Measurements from ENCODE around the gene CRYBA2. TPM values are rescaled to one million over a fixed set of nuclear protein-coding genes. Genes with fewer than 3 reads are reported as not detected.

The CRYBA2 gene
- total RNA-seq, 2 experiments from 2014 or later, result not detected

DNA sequence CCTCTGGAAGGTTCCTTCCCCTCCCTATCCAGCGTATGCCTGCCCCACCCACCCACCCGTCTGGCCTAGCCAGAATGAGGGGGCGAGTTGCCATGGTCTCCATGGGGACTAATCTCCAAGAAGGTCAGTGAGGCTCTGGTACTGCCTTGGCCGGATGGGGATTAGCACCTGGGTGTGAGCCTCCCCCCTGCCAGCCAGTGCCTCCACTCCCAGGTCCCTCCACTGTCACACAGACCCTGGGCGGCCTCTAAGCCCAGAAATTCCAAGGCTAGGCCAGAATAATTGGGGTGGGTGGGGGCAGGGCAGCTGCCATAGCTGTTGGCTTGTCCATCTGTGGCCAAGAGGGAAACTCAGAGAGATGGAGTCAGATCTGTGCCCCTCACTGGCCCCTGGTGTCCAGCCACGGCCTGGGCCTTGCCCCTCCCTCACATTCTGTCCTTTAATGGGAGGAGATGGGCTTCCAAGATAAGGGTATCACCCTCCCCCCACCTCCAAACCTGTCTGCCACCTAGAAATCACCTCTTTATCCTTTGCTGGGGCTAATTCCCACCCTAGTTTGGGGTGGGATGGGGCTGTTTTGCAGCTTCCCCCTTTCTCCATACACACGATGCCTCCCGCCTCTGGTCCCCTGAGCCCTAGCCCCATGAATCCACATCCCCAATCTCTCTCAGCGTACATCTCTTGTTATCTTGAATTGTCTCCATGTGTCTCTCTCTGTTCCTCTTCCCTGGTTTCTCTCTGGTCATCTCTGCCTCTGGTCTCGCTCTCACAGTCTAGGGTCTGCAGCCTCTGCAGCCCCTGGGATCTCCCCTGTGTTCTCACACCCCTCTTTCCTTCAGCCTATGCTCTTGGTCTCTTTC lies 6.0 kb upstream of the CRYBA2 start:
- Histone ChIP-seq H3K4me3 (ENCODE audit: low read depth, low read length, poor library complexity, severe bottlenecking) (no peak overlapping the region), H3K79me2 (ENCODE audit: insufficient read depth, low read depth, low read length) (no peaks in the 10 kb centered on the region), H4K20me1 (ENCODE audit: insufficient read depth, low read length) (no peaks in the 10 kb centered on the region), H3K9me2 (ENCODE audit: insufficient read depth, low read length) (no peaks in the 10 kb centered on the region), H2AFZ (ENCODE audit: low read length) (no peak overlapping the region), H3K36me3 (ENCODE audit: insufficient read depth, low read length) (no peaks in the 10 kb centered on the region), H3K27ac (ENCODE audit: low read depth, low read length, poor library complexity, severe bottlenecking) (no peak overlapping the region), H3K9me3 (ENCODE audit: low read length) (no peaks in the 10 kb centered on the region), H3K4me2 (ENCODE audit: low read length) (no peak overlapping the region), H3K4me1 (ENCODE audit: insufficient read depth, low read length, poor library complexity, severe bottlenecking) (no peaks in the 10 kb centered on the region)
- TF ChIP-seq EZH2phosphoT487 (IDR thresholded peaks at IDR 0.05; ENCODE audit: borderline replicate concordance, low read depth, low read length), result no peak
- TF ChIP-seq, protein P1, sequence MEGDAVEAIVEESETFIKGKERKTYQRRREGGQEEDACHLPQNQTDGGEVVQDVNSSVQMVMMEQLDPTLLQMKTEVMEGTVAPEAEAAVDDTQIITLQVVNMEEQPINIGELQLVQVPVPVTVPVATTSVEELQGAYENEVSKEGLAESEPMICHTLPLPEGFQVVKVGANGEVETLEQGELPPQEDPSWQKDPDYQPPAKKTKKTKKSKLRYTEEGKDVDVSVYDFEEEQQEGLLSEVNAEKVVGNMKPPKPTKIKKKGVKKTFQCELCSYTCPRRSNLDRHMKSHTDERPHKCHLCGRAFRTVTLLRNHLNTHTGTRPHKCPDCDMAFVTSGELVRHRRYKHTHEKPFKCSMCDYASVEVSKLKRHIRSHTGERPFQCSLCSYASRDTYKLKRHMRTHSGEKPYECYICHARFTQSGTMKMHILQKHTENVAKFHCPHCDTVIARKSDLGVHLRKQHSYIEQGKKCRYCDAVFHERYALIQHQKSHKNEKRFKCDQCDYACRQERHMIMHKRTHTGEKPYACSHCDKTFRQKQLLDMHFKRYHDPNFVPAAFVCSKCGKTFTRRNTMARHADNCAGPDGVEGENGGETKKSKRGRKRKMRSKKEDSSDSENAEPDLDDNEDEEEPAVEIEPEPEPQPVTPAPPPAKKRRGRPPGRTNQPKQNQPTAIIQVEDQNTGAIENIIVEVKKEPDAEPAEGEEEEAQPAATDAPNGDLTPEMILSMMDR (conservative IDR thresholded peaks at IDR 0.05; ENCODE audit: low read length), result no peak
- no TSS peak for BruUV-seq (replicated peaks)
- POLR2A ChIA-PET, result no interaction called here
- intact Hi-C loops (cut with micrococcal nuclease; ENCODE audit: unreplicated experiment), result loop anchor here (5.0 kb wide), 1 partner anchor 147 kb away; no protein-coding TSS in a partner anchor
- DNase-seq (ENCODE audit: low spot score), result no peak
- CTCF ChIA-PET (ENCODE audit: unreplicated experiment), result no interaction called here

DNA sequence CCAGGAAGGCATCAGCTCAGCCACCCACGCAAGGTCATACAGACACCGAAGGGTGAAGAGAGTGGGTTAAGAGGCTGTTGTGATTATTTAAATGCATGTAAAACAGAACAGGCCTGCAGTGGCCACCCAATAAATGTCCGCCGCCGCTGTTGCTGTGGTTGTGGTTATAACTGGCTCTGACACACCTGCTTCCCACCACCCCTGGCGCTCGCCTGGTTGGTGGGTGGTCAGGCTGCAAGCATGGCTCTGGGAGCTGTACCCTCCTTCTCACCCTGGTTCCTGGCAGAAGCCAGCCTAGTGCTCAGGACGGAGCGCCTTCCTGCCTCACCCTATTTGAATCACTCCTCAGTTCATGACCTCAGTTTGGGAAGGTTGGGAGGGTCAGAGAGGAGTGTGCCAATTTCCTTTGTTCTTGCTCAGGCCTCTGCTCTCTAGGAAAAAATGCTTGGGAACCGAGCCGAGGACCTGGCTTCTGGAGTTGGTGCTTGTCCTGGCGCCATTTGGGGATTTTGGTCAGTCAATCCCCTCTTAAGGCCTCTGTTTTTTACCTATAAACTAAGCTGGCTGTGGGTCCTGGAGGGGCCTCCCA lies 5.3 kb upstream of the CRYBA2 start:
- ChIA-PET CTCF (ENCODE audit: unreplicated experiment) (no interaction called here), POLR2A (no interaction called here)
- no TSS peak for BruUV-seq (replicated peaks)
- Histone ChIP-seq H3K36me3 (ENCODE audit: insufficient read depth, low read length) (no peaks in the 10 kb centered on the region), H3K4me3 (ENCODE audit: low read depth, low read length, poor library complexity, severe bottlenecking) (no peak overlapping the region), H3K4me1 (ENCODE audit: insufficient read depth, low read length, poor library complexity, severe bottlenecking) (no peaks in the 10 kb centered on the region), H3K79me2 (ENCODE audit: insufficient read depth, low read depth, low read length) (no peaks in the 10 kb centered on the region), H3K4me2 (ENCODE audit: low read length) (no peak overlapping the region), H2AFZ (ENCODE audit: low read length) (no peak overlapping the region), H4K20me1 (ENCODE audit: insufficient read depth, low read length) (no peaks in the 10 kb centered on the region), H3K27ac (ENCODE audit: low read depth, low read length, poor library complexity, severe bottlenecking) (no peak overlapping the region), H3K9me3 (ENCODE audit: low read length) (no peaks in the 10 kb centered on the region), H3K9me2 (ENCODE audit: insufficient read depth, low read length) (no peaks in the 10 kb centered on the region)
- intact Hi-C loops (cut with micrococcal nuclease; ENCODE audit: unreplicated experiment), result loop anchor here (5.0 kb wide), 1 partner anchor 146 kb away; no protein-coding TSS in a partner anchor
- DNase-seq (ENCODE audit: low spot score), result no peak
- TF ChIP-seq, protein P1 (conservative IDR thresholded peaks at IDR 0.05; ENCODE audit: low read length), result no peak
- no peak for TF ChIP-seq EZH2phosphoT487 (IDR thresholded peaks at IDR 0.05; ENCODE audit: borderline replicate concordance, low read depth, low read length)

DNA sequence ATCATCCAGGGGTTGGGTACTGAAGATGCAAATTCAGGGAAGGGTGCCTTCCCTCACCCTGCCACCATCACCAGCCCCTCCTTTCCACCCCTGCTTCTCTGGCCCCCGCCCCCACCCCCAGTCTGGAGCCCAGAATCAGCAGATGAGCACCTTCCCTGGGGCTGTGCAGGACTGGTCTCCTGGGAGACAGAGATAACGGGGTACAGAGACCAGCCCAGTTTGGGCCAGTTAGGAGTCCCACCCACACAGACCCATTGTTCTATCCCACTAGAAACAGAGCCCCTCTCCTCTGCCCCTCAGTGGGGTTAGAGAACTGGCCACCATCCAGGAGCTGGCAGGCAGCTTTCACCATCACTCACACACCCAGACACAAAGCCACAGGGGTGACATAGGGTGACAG lies 4.5 kb upstream of the CRYBA2 start:
- intact Hi-C loops (cut with micrococcal nuclease; ENCODE audit: unreplicated experiment), result loop anchor here (5.0 kb wide), 1 partner anchor 145 kb away; no protein-coding TSS in a partner anchor

More for the DNA sequence above, 4.5 kb upstream of the CRYBA2 start:
- Histone ChIP-seq H4K20me1 (ENCODE audit: insufficient read depth, low read length) (no peaks in the 10 kb centered on the region), H3K4me2 (ENCODE audit: low read length) (no peak overlapping the region), H2AFZ (ENCODE audit: low read length) (no peak overlapping the region), H3K27ac (ENCODE audit: low read depth, low read length, poor library complexity, severe bottlenecking) (no peak overlapping the region), H3K79me2 (ENCODE audit: insufficient read depth, low read depth, low read length) (no peaks in the 10 kb centered on the region), H3K4me3 (ENCODE audit: low read depth, low read length, poor library complexity, severe bottlenecking) (no peak overlapping the region), H3K9me2 (ENCODE audit: insufficient read depth, low read length) (no peaks in the 10 kb centered on the region), H3K36me3 (ENCODE audit: insufficient read depth, low read length) (no peaks in the 10 kb centered on the region), H3K4me1 (ENCODE audit: insufficient read depth, low read length, poor library complexity, severe bottlenecking) (no peaks in the 10 kb centered on the region), H3K9me3 (ENCODE audit: low read length) (no peaks in the 10 kb centered on the region)
- DNase-seq (ENCODE audit: low spot score), result no peak
- CTCF ChIA-PET (ENCODE audit: unreplicated experiment), result no interaction called here
- TF ChIP-seq, protein P1 (conservative IDR thresholded peaks at IDR 0.05; ENCODE audit: low read length), result no peak
- no peak for TF ChIP-seq EZH2phosphoT487 (IDR thresholded peaks at IDR 0.05; ENCODE audit: borderline replicate concordance, low read depth, low read length)
- POLR2A ChIA-PET, result no interaction called here
- no TSS peak for BruUV-seq (replicated peaks)
